Neuron (in vitro differentiated cells): ENCODE results near the gene USP1.

ENCODE experiments used
- H2AFZ ChIP-seq: one replicate; pipeline ENCODE4 v1.6.1; 2013; ENCODE audit warnings: low read depth, mild to moderate bottlenecking, inconsistent platforms, low read length, moderate library complexity
- H3K27me3 ChIP-seq: one replicate; pipeline ENCODE4 v1.6.1; 2013; ENCODE audit warnings: low read length; ENCODE audit not compliant: insufficient read depth
- H3K36me3 ChIP-seq: one replicate; pipeline ENCODE4 v1.6.1; 2013; ENCODE audit warnings: low read length; ENCODE audit not compliant: insufficient read depth
- H3K4me1 ChIP-seq: one replicate; pipeline ENCODE4 v1.6.1; 2013; ENCODE audit warnings: low read length; ENCODE audit not compliant: insufficient read depth
- H3K4me3 ChIP-seq: 2 replicates; pipeline ENCODE4 v1.5.1; 2013; ENCODE audit warnings: mild to moderate bottlenecking, low read length, moderate library complexity
- H3K9me3 ChIP-seq: one replicate; pipeline ENCODE4 v1.6.1; 2013; ENCODE audit warnings: low read length

The USP1 gene, protein sequence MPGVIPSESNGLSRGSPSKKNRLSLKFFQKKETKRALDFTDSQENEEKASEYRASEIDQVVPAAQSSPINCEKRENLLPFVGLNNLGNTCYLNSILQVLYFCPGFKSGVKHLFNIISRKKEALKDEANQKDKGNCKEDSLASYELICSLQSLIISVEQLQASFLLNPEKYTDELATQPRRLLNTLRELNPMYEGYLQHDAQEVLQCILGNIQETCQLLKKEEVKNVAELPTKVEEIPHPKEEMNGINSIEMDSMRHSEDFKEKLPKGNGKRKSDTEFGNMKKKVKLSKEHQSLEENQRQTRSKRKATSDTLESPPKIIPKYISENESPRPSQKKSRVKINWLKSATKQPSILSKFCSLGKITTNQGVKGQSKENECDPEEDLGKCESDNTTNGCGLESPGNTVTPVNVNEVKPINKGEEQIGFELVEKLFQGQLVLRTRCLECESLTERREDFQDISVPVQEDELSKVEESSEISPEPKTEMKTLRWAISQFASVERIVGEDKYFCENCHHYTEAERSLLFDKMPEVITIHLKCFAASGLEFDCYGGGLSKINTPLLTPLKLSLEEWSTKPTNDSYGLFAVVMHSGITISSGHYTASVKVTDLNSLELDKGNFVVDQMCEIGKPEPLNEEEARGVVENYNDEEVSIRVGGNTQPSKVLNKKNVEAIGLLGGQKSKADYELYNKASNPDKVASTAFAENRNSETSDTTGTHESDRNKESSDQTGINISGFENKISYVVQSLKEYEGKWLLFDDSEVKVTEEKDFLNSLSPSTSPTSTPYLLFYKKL

DNA sequence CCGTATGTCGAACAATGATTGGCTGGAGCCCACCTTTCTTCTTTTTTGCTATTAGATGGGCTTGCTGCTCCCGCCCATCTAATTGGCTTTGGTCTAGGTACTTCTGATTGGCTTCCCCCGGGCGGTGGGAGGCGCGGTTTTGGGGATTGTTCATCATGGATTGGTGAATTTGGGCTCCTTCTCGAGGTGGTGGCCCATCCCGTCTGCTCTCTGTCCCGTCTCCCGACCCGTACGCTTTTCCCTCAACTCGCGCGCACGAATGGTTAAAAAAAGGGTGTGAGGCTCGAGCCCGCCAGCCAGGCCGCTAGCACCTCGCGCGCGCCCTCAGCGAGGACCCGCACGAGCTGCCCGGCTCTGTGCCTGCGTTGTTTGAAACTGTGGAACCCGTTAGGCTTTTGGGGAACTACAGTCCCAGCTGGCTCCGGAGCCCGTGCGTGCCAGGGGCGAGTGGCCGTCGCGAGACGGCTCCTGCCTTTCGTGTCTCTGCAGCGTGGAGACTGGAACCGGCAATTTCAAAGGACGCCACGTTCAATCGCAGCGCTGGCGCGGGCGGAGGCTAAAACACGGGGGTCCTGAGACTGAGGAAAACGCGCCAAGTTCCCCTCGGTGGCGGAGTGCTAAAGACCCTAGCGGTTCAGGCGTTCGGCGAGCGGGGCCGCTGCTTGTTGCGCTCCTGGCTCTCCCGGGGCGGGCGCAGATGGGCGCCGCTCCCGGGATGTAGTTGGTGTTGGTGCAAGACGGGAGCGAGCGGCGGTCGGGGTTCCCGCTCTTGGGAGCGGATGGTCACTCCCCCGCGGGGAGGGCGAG lies at the start of gene USP1:
USP1 (plus strand) TSS at position 584 of the 807 bp plus-strand sequence. CDS start 2,819 bp downstream, outside the sequence.
- H2AFZ ChIP-seq: peak within 1 kb of the TSS; percentile 74
- H3K4me3 ChIP-seq: peak within 1 kb of the TSS; percentile 72
- H3K36me3 ChIP-seq: peaks cover 5% of the 10 kb centered on the region
- H3K4me1 ChIP-seq: peaks cover 15% of the 10 kb centered on the region
- no peaks in the 10 kb centered on the region for H3K9me3 ChIP-seq
- H3K27me3 ChIP-seq: no peaks in the 10 kb centered on the region

DNA sequence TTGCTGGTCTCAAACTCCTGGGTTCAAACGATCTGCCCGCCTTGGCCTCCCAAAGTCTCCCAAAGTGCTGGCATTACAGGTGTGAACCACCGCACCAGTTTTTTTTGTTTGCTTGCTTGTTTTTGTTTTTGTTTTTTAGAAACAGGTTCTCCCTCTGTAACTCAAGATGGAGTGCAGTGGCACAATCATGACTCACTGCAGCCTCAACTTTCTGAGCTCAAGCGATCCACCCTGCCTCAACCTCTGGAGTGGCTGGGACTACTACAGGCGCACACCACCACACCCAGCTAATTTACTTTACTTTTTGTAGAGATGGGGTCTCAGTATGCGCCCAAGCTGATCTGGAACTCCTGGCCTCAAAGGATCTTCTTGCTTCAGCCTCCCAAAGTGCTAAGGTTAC lies 47.3 kb upstream of the USP1 start:
- no peak overlapping the region for H3K4me3 ChIP-seq
- no peaks in the 10 kb centered on the region for H3K4me1 ChIP-seq
- no peaks in the 10 kb centered on the region for H3K9me3 ChIP-seq
- H3K27me3 ChIP-seq: peaks cover 2% of the 10 kb centered on the region
- H3K36me3 ChIP-seq: no peaks in the 10 kb centered on the region
- H2AFZ ChIP-seq: no peak overlapping the region

DNA sequence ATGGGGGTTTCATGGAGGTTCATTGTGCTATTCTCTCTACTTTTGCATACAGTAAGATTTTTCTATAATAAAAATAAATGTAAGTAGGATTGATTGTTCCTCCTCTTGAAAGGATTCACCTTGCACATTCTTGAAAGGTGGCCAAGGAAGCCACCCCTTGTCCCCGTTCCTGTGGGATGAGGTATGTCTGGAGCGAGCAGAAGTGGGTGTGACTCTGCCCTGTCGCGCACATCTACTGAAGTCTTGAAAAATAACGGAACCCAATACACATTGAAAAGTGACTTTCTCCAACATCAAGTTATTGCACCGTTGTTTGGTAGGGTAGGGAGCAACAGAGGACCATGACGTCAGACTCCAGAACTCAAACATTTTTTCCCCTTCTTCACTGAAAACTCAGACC lies 46.8 kb upstream of the USP1 start:
- Histone ChIP-seq H2AFZ (no peak overlapping the region), H3K4me1 (no peaks in the 10 kb centered on the region)

DNA sequence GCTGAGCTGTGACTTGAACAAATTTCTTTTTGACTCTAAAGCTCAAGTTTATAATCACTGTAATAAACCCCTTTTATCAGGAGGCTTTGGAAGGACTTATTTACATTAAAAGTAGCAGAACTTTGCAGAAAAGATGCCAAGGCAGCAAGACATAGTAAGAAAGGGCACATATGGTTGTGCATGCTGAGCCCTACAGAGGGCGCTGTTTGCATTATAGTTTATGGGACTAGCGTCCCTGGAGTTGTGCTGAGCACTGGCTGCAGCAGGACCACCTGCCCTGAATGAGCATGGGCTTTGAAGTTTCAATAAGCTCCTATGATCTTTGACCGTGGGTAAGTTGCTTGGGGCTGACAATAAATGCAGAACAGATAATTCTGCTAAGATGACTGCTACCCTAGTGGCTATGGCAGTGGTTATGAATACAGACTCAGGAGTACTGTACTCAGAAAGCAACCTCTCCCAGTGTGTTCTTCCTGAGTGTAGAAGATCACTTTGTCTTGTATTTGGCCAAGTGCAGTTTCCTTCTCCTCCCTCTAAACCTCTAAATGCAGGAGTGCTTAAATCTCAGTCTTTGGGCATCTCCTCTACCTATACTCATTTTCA lies 45.4 kb upstream of the USP1 start:
- no peaks in the 10 kb centered on the region for H3K36me3 ChIP-seq
- no peaks in the 10 kb centered on the region for H3K9me3 ChIP-seq
- no peak overlapping the region for H3K4me3 ChIP-seq
- H3K27me3 ChIP-seq: peaks cover 6% of the 10 kb centered on the region
- H2AFZ ChIP-seq: no peak overlapping the region
- no peaks in the 10 kb centered on the region for H3K4me1 ChIP-seq

More for the DNA sequence above, 46.8 kb upstream of the USP1 start:
- no peaks in the 10 kb centered on the region for H3K9me3 ChIP-seq
- no peaks in the 10 kb centered on the region for H3K36me3 ChIP-seq
- peaks cover 2% of the 10 kb centered on the region for H3K27me3 ChIP-seq
- H3K4me3 ChIP-seq: no peak overlapping the region

DNA sequence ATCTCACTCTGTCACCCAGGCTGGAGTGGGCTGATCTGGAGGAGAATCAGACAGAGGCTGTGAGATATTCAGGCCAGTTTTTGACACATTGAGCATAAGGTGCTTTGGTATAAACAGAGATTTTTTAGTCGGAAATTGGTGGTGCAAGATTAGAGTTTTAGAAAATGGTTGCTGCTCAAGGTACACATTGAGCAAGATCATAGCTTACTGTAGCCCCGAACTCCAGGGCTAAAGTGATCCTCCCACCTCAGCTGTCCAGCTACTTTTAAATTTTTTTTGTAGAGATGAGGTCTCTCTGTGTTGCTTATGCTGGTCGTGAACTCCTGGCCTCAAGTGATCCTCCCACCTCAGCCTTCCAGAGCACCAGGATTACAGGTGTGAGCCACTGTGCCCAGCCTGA lies 43.9 kb upstream of the USP1 start:
- Histone ChIP-seq H3K4me3 (no peak overlapping the region), H3K36me3 (no peaks in the 10 kb centered on the region)

DNA sequence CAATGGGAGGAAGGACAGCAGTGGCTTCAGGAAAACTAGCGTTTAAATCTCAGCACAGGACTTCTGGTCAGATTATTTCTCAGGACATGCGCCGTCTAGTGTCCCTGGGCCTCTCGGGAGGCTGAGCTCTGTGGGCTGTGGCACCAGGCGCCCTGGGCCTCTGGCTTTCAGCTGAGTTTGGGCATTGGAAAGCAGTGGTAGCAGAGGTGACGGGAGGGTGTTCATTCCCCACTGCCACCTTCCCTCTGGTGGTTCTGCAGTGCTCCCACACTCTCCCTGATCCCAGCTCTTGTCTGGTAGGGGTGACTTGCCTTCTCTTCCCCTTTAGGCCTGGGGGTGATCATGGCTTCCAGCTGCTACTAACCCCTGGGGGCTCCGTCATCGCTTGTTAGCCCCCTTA lies 42.2 kb upstream of the USP1 start:
- no peak overlapping the region for H2AFZ ChIP-seq
- H3K4me1 ChIP-seq: no peaks in the 10 kb centered on the region
- no peaks in the 10 kb centered on the region for H3K9me3 ChIP-seq
- no peaks in the 10 kb centered on the region for H3K36me3 ChIP-seq
- peaks cover 8% of the 10 kb centered on the region for H3K27me3 ChIP-seq
- H3K4me3 ChIP-seq: no peak overlapping the region

More for the DNA sequence above, 43.9 kb upstream of the USP1 start:
- H3K4me1 ChIP-seq: no peaks in the 10 kb centered on the region
- no peak overlapping the region for H2AFZ ChIP-seq
- H3K27me3 ChIP-seq: peaks cover 6% of the 10 kb centered on the region
- no peaks in the 10 kb centered on the region for H3K9me3 ChIP-seq

DNA sequence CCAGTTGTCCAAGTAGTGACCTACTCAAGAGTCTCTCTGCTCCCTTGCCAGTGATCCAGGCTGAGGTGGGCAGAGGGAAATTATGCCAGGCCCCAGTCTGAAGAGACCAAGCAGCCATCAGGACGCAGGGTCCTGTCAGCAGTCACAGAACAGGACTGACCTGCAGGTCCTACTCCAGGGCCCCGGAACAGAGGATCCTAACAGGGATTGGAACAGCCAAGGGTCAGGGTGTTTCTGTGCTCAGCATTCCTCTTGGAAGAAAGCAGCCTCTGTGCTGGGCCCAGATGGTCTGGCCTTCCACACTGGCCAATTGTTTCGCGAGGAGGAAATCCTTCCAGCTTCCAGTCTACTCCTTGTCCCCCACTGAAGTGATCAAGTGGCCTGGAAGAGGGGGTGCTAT lies 41.6 kb upstream of the USP1 start:
- Histone ChIP-seq H2AFZ (no peak overlapping the region), H3K9me3 (no peaks in the 10 kb centered on the region)

DNA sequence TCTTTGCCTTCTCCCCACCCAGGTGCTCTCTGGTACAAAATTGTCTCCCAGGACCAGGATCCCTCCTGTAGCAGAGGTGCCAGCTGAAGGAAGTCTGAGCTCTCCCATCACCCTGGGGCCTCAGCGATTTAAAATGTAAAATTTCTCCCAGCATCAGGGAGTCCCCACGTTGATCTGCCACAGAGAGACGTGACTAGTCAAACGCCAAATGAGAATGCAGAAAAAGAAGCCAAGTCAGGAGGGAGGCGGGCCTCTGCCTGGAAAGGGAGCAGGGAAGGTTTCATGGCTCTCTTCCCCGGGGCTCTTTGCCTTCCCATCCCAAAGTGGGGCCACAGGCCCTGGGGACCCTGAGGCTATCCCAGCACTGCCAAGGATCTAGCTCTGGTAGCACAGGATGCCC lies 40.0 kb upstream of the USP1 start:
- no peak overlapping the region for H2AFZ ChIP-seq
- no peaks in the 10 kb centered on the region for H3K36me3 ChIP-seq
- H3K27me3 ChIP-seq: peaks cover 6% of the 10 kb centered on the region
- no peaks in the 10 kb centered on the region for H3K9me3 ChIP-seq
- peaks cover 10% of the 10 kb centered on the region for H3K4me1 ChIP-seq
- no peak overlapping the region for H3K4me3 ChIP-seq

More for the DNA sequence above, 41.6 kb upstream of the USP1 start:
- H3K4me1 ChIP-seq: no peaks in the 10 kb centered on the region
- no peak overlapping the region for H3K4me3 ChIP-seq
- no peaks in the 10 kb centered on the region for H3K36me3 ChIP-seq
- H3K27me3 ChIP-seq: peaks cover 6% of the 10 kb centered on the region

DNA sequence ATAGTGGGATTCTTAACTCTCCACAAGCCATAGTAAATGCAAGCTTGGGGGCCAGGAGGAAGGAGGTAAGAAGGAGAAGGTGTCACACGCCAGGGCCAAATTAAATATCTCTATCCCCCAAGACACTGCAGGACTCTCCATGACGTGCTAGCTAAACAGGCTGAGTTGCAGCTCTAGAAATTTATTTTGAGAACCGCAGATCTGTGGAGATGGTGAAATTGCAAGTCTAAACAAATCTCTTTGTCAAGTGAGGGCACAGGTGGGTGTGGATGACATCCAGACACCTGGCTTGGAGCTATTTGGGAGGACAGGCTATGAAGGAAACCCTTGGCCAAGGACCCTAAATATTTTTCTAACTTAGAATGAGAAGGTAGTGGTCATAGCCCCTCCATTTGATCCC lies 39.5 kb upstream of the USP1 start:
- H3K4me3 ChIP-seq: no peak overlapping the region

DNA sequence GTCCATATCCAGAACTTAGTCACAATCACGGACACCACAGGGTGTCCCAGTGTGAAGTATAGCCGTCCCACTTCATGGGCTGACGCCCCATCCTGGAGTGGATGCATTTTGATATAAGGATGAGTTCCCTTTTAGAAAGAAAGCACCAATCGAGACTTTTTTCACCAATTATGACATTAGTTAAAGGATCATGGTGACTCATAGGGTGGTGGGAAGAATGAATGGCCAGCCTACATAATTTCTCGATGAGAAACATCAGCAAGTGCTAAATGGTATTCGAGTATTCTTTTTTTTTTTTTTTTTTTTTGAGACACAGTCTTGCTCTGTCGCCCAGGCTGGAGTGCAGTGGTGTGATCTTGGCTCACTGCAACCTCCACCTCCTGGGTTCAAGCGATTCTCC lies 38.5 kb upstream of the USP1 start:
- H3K4me1 ChIP-seq: peaks cover 10% of the 10 kb centered on the region
- peaks cover 6% of the 10 kb centered on the region for H3K27me3 ChIP-seq
- no peak overlapping the region for H2AFZ ChIP-seq
- H3K4me3 ChIP-seq: no peak overlapping the region
- no peaks in the 10 kb centered on the region for H3K36me3 ChIP-seq
- H3K9me3 ChIP-seq: no peaks in the 10 kb centered on the region

More for the DNA sequence above, 39.5 kb upstream of the USP1 start:
- peaks cover 10% of the 10 kb centered on the region for H3K4me1 ChIP-seq
- no peak overlapping the region for H2AFZ ChIP-seq
- peaks cover 6% of the 10 kb centered on the region for H3K27me3 ChIP-seq
- no peaks in the 10 kb centered on the region for H3K9me3 ChIP-seq
- no peaks in the 10 kb centered on the region for H3K36me3 ChIP-seq

DNA sequence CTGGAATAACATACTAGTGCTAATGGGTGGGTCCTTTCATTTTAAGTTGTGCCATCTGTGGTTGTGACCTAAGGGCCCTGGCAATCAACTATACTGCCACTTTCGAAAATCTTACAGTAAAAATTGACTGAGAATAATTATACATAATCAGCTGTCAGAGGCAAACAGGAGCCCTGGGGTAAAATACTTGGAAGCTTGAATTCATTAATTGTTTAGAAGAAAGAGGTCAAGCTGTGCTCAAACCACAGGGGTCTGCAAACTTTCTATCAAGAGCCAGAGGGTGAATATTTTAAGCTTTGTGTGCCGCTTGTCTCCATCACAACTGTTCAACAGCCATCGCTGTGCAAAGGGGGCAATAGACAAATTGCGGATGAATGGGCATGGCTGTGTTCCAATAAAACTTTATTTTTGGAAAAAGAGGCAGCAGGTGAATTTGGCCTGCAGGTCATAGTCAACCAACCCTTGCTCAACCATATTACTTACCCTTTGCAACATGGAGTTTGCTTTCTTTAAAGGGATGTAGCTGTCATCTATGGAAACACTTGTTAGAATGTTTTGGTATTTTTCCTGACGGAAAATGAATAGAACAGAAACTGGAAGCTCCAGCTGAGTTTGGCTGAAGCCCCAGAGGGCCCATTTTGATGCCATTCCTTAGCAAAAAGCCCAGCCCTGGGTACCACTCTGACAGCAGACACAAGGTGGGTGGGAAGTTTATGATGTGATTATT lies 35.7 kb upstream of the USP1 start:
- peaks cover 2% of the 10 kb centered on the region for H3K27me3 ChIP-seq
- no peak overlapping the region for H3K4me3 ChIP-seq
- no peaks in the 10 kb centered on the region for H3K36me3 ChIP-seq
- no peaks in the 10 kb centered on the region for H3K9me3 ChIP-seq
- H3K4me1 ChIP-seq: peaks cover 10% of the 10 kb centered on the region
- H2AFZ ChIP-seq: no peak overlapping the region

DNA sequence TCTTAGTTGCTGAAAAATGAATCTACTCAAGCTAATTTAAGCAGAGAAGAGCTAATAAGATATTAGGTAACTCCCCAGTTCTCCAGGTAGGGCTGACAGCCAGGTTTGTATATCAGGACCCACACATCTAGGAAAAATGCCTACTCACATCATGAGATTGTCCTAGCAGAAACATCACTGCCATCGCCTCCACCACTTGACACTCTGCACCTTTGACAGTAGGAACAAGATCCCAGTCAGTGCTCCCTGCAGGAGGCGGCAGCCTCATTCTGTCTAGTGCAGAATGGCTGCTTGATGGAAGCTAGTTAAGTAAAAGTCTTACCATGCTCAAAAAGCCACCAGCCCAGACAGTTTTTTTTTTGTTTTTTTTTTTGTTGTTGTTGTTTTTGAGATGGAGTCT lies 31.6 kb upstream of the USP1 start:
- no peak overlapping the region for H2AFZ ChIP-seq
- peaks cover 8% of the 10 kb centered on the region for H3K27me3 ChIP-seq
- H3K4me3 ChIP-seq: no peak overlapping the region
- no peaks in the 10 kb centered on the region for H3K36me3 ChIP-seq
- no peaks in the 10 kb centered on the region for H3K9me3 ChIP-seq
- H3K4me1 ChIP-seq: peaks cover 10% of the 10 kb centered on the region
